GM11168 (cell line): ENCODE data around the gene VWA5B1.

Experiments
- in situ Hi-C: fragments of 300-500 bp; cut with MboI; formaldehyde crosslinking; loops from one replicate; pipeline ENCODE4 v1.12.0; 2022; ENCODE audit warnings: low sequenced_read_pairs; ENCODE audit not compliant: unreplicated experiment

VWA5B1 gene

GRCh38 chr1:20377516-20378270 lies 87.0 kb downstream of the VWA5B1 start:
- in situ Hi-C loops: no loop called here

DNA sequence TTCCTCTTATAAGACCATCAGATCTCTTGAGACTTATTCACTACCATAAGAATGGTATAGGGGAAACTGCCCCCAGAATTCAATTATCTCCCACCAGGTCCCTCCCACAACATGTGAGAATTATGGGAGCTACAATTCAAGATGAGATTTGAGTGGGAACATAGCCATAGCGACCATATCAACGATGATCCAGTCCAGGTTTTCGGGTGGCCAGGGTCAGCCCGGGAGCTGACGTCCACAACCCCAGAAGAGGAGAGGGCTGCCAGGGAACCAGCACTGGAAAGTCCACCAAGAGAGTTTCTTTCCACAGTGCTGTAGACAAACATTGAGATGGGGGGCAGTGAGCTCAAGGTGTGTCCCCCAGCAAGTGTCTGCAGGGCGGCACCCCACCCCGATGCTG lies 88.4 kb downstream of the VWA5B1 start:
- in situ Hi-C loops: no loop called here

DNA sequence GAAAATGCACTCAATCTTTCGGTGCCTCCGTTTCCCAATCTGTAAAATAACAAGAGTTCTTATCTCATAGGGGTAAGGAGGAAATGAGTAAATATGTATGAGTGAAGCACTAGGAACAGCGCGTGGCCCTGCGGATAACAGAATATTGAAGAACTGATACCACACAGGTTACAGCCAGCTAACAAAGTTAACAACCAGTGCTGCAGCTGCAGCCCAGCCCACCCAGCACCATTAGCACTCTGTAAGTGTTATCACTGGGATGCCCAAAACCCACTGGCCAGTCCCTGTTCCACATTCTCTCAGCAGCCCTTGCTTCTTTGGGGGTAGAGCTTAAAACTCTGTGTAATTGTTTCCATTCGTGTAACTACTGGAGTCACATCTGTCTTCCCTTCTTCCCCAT lies 89.5 kb downstream of the VWA5B1 start:
- in situ Hi-C loops: no loop called here

DNA sequence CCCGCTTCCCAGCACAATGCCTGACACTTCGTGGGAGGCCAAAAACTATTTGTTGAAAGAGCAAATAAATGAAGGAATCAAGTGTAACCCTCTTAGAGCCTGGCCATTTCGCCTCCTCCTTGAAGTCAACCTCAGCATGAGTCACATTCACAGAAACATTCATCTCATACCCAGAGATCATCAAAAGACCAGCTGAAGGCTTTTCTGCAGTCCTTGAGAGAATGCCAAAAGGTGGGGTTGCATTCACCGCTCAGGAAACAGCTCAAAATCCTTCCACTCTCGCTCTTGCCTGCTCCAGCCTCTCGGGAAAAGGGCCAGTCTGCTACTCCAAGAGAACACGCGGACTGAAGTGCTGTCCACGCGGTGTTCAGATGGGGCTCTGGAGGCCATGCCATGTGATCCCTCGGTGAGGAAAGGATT lies 90.0 kb downstream of the VWA5B1 start:
- in situ Hi-C loops: no loop called here

GRCh38 chr1:20381045-20381641 lies 90.5 kb downstream of the VWA5B1 start:
- in situ Hi-C loops: no loop called here

DNA sequence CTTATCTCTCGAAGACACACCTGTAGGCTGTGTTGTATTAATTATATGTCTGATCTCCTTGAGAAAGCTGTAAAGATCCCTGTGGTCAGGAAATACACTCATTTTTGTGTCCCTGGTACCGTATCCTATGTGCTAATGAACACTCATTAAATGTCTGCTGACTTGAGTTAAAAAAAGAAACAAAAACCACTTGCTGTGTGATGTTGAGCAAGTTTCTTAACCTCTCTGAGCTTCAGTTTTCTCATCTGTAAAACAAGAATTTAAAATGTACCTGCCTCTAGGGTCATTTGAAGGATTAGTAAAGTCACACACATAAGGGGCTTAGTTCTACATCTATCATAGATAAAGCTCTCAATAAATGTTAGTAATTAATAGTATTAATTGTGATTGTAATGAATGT lies 91.3 kb downstream of the VWA5B1 start:
- in situ Hi-C loops: no loop called here

- in situ Hi-C loops: no loop called here
Measured at GRCh38 chr1:20382711-20383110, 92.0 kb downstream of the VWA5B1 start.

- in situ Hi-C loops: no loop called here
Measured at GRCh38 chr1:20383631-20384030, 93.0 kb downstream of the VWA5B1 start.

GRCh38 chr1:20385630-20386029 lies 95.0 kb downstream of the VWA5B1 start:
- in situ Hi-C loops: no loop called here

GRCh38 chr1:20386323-20387081 lies 95.8 kb downstream of the VWA5B1 start:
- in situ Hi-C loops: no loop called here

DNA sequence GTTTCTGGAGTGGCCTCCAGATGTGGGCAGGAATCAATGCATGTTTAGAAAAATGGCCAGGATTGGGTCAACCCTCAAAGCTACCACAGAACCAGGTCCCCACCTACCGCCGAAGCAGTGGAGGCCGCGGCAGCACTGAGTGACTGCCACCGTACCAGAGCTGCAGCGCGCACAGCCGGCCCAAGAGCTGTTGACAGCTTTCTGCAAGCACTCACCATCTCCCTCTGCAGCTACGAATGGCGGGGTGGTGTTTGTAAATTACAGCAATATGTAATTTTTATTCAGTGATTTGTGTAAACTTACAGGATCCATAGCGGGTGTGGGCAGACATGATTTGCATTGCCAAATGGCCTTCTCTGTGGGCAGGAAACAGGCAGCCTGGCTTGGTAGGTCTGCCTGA lies 98.9 kb downstream of the VWA5B1 start:
- in situ Hi-C loops: no loop called here

DNA sequence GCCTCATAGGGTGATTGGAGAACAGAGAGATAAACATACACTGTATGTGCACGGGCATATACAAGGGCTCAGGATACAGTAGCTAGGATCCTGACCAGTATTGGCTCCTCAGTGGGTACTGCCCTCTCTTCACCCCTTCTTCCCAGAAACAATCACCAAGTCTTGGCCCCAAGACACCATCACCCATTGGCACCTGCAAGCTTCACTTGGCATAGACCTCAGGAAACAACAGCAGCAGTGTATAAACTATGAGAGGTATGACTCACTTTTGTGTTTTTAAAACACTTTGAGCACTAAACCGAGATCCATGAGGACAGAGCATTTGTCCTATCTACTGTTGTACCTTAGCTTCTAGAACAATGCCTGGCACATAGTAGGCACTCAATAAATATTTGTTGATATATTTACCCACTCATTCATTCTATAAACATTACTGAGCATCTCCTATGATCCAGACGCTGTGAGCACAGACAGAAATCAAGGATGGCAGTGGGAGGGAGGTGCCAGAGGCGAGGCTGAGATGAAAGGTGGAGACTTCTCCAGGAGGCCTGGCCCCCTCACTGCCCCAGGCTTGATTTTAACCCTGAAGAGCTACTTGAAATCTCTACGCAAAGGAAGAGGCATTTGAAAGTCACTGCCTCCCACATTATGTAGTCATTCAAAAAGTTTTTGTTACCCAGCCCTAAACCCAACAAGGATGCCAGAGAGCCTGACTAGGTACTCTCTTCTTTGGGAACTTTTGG lies 100.1 kb downstream of the VWA5B1 start:
- in situ Hi-C loops: no loop called here

DNA sequence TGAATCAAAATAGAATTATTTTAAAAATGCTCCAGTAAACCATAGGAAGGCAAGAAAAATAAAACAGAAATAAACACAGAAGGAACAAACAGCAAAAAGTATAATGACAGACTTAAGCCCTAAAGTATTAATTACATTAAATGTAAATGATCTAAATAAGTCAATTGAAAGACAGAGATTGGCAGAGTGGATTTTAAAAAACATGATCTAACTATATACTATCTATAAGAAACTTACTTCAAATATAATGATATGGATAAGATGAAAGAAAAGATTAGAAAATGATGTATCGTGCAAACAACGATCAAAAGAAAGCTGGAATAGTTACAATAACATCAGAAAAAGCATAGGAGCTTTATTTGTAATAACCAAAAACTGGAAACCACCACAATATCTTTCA lies 104.6 kb downstream of the VWA5B1 start:
- in situ Hi-C loops: no loop called here

DNA sequence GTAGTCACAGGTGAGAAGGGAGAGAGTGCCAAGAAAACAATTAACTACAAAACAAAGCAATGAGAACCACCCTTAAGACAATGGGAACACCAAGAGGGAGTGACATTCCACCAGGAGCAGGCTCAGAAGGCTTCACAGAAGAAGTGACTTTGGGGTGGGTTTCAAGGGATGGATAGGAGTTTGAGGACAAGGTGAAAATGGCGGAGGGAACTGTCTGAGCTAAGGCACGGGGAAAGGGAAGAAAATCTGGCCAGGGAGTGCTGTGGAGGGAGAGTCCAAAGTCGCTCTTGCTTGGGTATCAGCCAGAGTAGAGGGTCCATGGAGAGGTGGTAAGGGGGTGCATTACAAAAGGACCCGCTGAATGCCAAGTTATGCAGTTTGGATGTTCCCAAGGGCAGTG lies 108.1 kb downstream of the VWA5B1 start:
- in situ Hi-C loops: no loop called here

- in situ Hi-C loops: no loop called here
Measured at GRCh38 chr1:20399196-20399595, 108.5 kb downstream of the VWA5B1 start.

DNA sequence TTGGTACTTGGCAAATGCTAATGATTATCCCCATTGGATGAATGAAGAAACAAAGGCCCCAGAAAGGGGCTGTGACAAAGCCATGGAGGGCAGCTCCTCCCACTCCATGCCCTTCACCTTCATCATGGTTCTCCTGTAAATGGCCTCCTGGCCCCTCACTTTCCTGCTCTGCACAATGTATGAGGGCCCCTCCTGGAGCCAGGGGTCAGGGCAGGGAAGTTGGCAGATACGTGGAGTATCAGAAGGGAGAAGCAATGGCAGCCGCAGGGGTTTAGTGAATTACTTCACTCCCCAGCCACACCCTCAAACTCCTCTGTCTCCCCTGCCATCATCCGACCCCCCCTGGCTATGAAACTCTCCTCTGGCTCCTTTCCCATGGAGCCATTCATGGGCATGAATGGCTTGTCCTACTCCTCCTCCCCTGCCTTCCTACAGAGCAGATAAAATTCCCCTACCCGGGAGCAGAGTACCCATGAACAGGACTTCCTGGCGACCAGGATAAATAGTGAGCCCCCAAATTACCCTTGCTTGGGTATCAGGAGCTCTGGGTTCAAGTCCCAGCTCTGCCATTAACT lies 109.0 kb downstream of the VWA5B1 start:
- in situ Hi-C loops: no loop called here

- in situ Hi-C loops: no loop called here
Measured at GRCh38 chr1:20400341-20401177, 109.9 kb downstream of the VWA5B1 start.

DNA sequence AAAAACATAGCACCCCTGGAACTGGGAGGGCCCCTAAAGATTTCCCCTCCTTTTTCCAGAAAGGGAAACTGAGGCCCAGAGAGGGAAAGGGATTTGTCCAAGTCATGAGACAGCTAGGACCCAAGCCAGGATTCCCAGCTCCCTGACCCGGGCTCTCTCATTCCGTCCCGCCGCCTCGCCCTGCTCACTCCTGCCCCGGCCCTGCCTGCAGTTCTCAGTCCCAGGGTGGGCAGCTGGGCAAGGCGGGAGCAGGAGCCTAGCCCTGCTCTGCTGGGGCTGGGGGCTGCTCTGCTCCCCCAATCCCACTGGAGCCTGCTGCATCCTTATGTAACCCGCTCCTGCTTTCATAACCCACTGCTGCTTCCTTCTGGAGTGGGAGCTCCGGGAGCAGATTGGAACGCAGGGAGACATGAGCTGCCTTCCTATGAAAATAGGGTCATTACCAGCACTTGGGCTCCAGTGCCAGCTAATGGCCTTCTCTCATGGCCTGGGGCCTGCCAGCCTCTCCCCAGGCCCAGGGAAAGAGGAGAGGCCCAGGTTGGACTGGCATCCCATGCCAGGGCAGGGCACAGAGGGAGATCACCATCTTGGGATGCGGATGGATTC lies 110.8 kb downstream of the VWA5B1 start:
- in situ Hi-C loops: no loop called here
